ENCODE data around the gene CCDC3.

Gene CCDC3

GRCh38 chr10:12887780-12888179 lies 113.7 kb downstream of the CCDC3 start:
- TF ChIP-seq, protein P1, sequence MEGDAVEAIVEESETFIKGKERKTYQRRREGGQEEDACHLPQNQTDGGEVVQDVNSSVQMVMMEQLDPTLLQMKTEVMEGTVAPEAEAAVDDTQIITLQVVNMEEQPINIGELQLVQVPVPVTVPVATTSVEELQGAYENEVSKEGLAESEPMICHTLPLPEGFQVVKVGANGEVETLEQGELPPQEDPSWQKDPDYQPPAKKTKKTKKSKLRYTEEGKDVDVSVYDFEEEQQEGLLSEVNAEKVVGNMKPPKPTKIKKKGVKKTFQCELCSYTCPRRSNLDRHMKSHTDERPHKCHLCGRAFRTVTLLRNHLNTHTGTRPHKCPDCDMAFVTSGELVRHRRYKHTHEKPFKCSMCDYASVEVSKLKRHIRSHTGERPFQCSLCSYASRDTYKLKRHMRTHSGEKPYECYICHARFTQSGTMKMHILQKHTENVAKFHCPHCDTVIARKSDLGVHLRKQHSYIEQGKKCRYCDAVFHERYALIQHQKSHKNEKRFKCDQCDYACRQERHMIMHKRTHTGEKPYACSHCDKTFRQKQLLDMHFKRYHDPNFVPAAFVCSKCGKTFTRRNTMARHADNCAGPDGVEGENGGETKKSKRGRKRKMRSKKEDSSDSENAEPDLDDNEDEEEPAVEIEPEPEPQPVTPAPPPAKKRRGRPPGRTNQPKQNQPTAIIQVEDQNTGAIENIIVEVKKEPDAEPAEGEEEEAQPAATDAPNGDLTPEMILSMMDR (IDR thresholded peaks at IDR 0.05; ENCODE audit: extremely low read depth, insufficient read depth, missing control alignments): no peak
- DNase-seq (ENCODE audit: low spot score): no peak
- in situ Hi-C loops (cut with MboI; ENCODE audit: low pct_unique_long_range_greater_than_20kb, low sequenced_read_pairs, unreplicated experiment): no loop called here

- in situ Hi-C loops (cut with MboI; ENCODE audit: low pct_unique_long_range_greater_than_20kb, low sequenced_read_pairs, unreplicated experiment): no loop called here
- TF ChIP-seq, protein P1 (IDR thresholded peaks at IDR 0.05; ENCODE audit: extremely low read depth, insufficient read depth, missing control alignments): no peak
- no peak for DNase-seq (ENCODE audit: low spot score)
Measured at GRCh38 chr10:12884851-12885250, 116.7 kb downstream of the CCDC3 start.

- TF ChIP-seq, protein P1 (IDR thresholded peaks at IDR 0.05; ENCODE audit: extremely low read depth, insufficient read depth, missing control alignments): no peak
- in situ Hi-C loops (cut with MboI; ENCODE audit: low pct_unique_long_range_greater_than_20kb, low sequenced_read_pairs, unreplicated experiment): no loop called here
- no peak for DNase-seq (ENCODE audit: low spot score)
Measured at GRCh38 chr10:12880423-12880822, 121.1 kb downstream of the CCDC3 start.

- no peak for DNase-seq (ENCODE audit: low spot score)
- TF ChIP-seq, protein P1 (IDR thresholded peaks at IDR 0.05; ENCODE audit: extremely low read depth, insufficient read depth, missing control alignments): no peak
- in situ Hi-C loops (cut with MboI; ENCODE audit: low pct_unique_long_range_greater_than_20kb, low sequenced_read_pairs, unreplicated experiment): no loop called here
Measured at GRCh38 chr10:12877150-12877549, 124.4 kb downstream of the CCDC3 start.

DNA sequence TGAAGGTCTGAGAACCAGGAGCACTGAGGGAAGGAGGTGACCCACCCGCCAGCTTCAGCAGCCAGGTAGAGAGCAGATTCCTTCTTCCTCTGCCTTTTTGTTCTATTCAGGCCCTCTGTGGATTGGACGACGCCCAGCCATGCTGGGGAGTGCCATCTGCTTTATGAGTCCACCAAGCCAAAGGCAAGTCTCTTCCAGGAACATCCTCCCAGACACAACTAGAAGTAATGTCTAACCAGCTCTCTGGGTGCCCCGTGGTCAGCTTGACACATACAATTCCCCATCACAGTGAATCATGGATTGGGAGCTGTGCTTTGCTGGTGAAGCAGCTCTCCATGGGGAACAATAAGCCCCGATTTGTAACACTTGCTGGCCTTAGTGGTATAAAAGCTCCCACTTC lies 125.2 kb downstream of the CCDC3 start:
- in situ Hi-C loops (cut with MboI; ENCODE audit: low pct_unique_long_range_greater_than_20kb, low sequenced_read_pairs, unreplicated experiment): no loop called here
- no peak for DNase-seq (ENCODE audit: low spot score)
- TF ChIP-seq, protein P1 (IDR thresholded peaks at IDR 0.05; ENCODE audit: extremely low read depth, insufficient read depth, missing control alignments): no peak

GRCh38 chr10:12875100-12875499 lies 126.4 kb downstream of the CCDC3 start:
- in situ Hi-C loops (cut with MboI; ENCODE audit: low pct_unique_long_range_greater_than_20kb, low sequenced_read_pairs, unreplicated experiment): no loop called here
- TF ChIP-seq, protein P1 (IDR thresholded peaks at IDR 0.05; ENCODE audit: extremely low read depth, insufficient read depth, missing control alignments): no peak
- DNase-seq (ENCODE audit: low spot score): no peak

- DNase-seq (ENCODE audit: low spot score): no peak
- in situ Hi-C loops (cut with MboI; ENCODE audit: low pct_unique_long_range_greater_than_20kb, low sequenced_read_pairs, unreplicated experiment): no loop called here
- TF ChIP-seq, protein P1 (IDR thresholded peaks at IDR 0.05; ENCODE audit: extremely low read depth, insufficient read depth, missing control alignments): no peak
Measured at GRCh38 chr10:12874501-12874900, 127.0 kb downstream of the CCDC3 start.
